Esophagus (tissue), 2 donors: ENCODE measurements around the gene RIPK1. TPM values are rescaled to one million over a fixed set of nuclear protein-coding genes. Genes with fewer than 3 reads are reported as not detected.

Experiments used
- H3K27ac ChIP-seq, 2 donors: one replicate each; pipeline ENCODE4 v1.5.1; 2013; ENCODE audit warnings: low read depth in 2 of 2, mild to moderate bottlenecking in 2 of 2, inconsistent platforms in 1 of 2, low read length in 1 of 2, moderate library complexity in 1 of 2
- H3K27me3 ChIP-seq, 2 donors: one replicate each; pipeline ENCODE4 v1.6.1; 2013; ENCODE audit warnings: low read length in 2 of 2, control low read depth in 1 of 2, mild to moderate bottlenecking in 1 of 2; ENCODE audit not compliant: insufficient read depth in 2 of 2, control insufficient read depth in 1 of 2
- H3K36me3 ChIP-seq, 2 donors: one replicate each; pipeline ENCODE4 v1.6.1; 2013; ENCODE audit warnings: low read length in 1 of 2; ENCODE audit not compliant: control insufficient read depth in 2 of 2, insufficient read depth in 2 of 2
- H3K4me1 ChIP-seq, 2 donors: one replicate each; pipeline ENCODE4 v1.6.1; 2013; ENCODE audit warnings: low read length in 1 of 2; ENCODE audit not compliant: control insufficient read depth in 2 of 2, insufficient read depth in 2 of 2
- H3K4me3 ChIP-seq, 2 donors: one replicate each; pipeline ENCODE4 v1.5.1; 2013; ENCODE audit warnings: low read length in 2 of 2, mild to moderate bottlenecking in 2 of 2, low read depth in 1 of 2, moderate library complexity in 1 of 2
- H3K9me3 ChIP-seq, 2 donors: one replicate each; pipeline ENCODE4 v1.6.1; 2013; ENCODE audit warnings: mild to moderate bottlenecking in 2 of 2, low read depth in 1 of 2, low read length in 1 of 2, moderate library complexity in 1 of 2; ENCODE audit not compliant: control insufficient read depth in 2 of 2, insufficient read depth in 1 of 2
- WGBS, 2 donors: extraction: QIAGEN DNeasy Blood & Tissue Kit; methylation state at CpG; one replicate each; pipeline ENCODE4 v1.1.7; 2013; 5-methylcytosine and 5-hydroxymethylcytosine counted together
- polyA plus RNA-seq, 2 donors: library from polyadenylated mRNA; stranded (reverse); fragments of 200-250 nt; gene quantifications; one replicate each; pipeline ENCODE4 v1.2.3, GENCODE V29; 2013
- donor health status: healthy with polysubstance abuse.
- donor health status: Bipolar disorder and iron deficiency.

The RIPK1 gene
- polyA plus RNA-seq, 2 donors, result 11.1 to 13.3 TPM

DNA sequence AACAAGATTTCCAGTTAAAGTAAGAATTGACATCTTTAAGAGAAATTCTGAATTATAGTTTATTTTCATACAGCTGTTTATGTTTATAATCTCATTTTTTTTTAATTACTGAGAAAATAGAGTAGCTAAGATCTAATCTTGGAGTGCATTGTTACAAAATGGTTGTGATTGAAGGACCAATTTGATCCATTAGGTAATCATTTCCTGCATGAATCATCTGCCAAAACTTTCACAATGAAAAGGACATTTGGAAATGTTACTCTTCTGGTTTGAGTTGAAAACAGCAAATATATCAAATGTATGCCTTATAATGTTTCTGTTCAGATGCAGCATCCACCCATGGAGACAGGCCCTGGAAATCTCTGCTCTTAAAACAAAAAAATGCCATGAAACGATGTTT lies 70.0 kb downstream of the RIPK1 start:
- no peak overlapping the region for H3K4me3 ChIP-seq
- WGBS, 2 donors, result 47 to 55% methylated on average over 1 of the region's 1 CpG
- no peak overlapping the region for H3K27ac ChIP-seq
- H3K36me3 ChIP-seq, result peaks cover 3 to 12% of the 10 kb centered on the region in 2 donors
- H3K9me3 ChIP-seq, result no peaks in the 10 kb centered on the region
- no peaks in the 10 kb centered on the region for H3K4me1 ChIP-seq
- H3K27me3 ChIP-seq, result no peaks in the 10 kb centered on the region

DNA sequence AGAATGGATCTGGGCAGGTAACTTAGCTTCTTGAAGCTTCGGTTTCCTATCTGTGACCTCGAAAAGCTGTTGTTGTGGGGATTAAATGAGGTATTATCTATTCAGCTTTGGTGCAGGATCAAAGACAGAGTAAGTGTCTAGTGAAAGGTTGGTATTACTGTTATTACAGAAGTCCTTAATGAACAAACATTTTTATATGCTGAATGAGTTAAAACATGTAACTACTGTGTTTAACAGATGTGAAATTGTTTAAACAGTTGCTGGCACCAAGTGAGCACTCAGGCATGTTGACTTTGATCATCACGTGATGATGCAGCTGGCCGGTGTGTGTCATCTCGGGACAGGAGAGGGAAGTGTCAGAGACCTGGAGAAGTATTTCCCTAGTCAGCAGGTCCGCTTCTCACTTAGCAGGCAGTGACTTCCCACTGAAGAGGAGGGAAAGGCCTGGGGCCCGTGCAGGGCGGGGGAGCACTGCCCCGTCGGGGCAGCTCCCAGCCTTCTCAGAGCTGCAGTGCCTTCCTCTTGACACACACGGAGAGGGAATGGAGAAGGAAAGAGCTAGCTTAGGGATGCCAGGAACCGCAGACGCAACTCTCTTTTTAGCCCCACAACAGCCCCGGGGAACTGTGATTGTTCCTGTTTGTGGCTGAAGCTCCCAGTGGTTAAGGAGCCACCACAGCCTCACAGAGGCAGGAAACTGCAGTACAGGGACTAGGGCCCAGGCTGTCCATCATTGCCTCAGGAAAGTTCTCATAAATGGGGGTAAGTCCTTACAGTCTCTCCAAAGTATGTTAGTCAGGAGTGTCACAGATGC lies 71.0 kb downstream of the RIPK1 start:
- peaks cover 2 to 17% of the 10 kb centered on the region in 2 donors for H3K36me3 ChIP-seq
- WGBS, 2 donors, result 37 to 42% methylated on average over 13 to 14 of the region's 14 CpGs
- no peaks in the 10 kb centered on the region for H3K9me3 ChIP-seq
- H3K4me3 ChIP-seq, result no peak overlapping the region
- no peaks in the 10 kb centered on the region for H3K27me3 ChIP-seq
- H3K4me1 ChIP-seq, result no peaks in the 10 kb centered on the region
- peak overlapping the region in 1 of 2 donors; percentile 52 for H3K27ac ChIP-seq

DNA sequence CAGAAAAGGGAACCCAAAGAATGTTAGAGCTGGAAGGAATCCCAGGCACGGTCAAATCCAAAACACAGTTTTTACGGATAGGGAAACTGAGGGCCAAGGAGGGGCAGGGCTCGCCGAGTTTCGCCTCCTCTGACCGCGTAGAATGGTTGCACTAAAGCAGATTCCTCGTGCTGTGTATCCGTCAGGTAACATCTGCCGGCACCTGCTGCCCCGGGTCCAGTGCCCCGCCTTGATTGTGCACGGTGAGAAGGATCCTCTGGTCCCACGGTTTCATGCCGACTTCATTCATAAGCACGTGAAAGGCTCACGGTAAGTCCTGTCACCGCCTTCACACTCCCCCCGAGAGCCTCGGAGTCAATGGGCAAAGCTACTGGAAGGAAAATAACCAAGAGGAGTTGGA lies 71.9 kb downstream of the RIPK1 start:
- Histone ChIP-seq H3K27me3 (no peaks in the 10 kb centered on the region), H3K9me3 (no peaks in the 10 kb centered on the region), H3K4me1 (no peaks in the 10 kb centered on the region), H3K36me3 (peaks cover 2 to 17% of the 10 kb centered on the region in 2 donors), H3K27ac (no peak overlapping the region), H3K4me3 (no peak overlapping the region)
- 90 to 95% methylated on average over 20 of the region's 20 CpGs for WGBS, 2 donors

DNA sequence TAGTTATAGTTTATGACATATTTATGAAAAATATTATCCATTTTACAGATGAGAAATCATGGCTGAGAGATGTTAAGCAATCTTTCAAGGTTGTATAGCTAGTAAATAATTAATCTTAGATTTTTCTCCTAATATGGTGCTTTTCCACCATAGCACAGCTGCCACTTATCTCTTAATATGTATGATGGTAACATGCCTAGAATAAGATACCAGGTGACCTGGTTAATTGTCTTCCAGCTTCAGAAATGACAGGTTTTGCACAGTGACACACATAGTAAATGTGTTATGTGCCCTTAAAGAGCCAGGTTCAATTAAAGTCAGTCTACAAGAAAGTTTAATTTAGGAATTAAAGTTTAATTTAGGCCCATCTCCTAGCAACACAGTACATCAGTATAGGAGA lies 74.2 kb downstream of the RIPK1 start:
- Histone ChIP-seq H3K36me3 (peaks cover 2 to 10% of the 10 kb centered on the region in 2 donors), H3K27ac (no peak overlapping the region), H3K9me3 (no peaks in the 10 kb centered on the region), H3K4me1 (no peaks in the 10 kb centered on the region), H3K4me3 (no peak overlapping the region), H3K27me3 (no peaks in the 10 kb centered on the region)

DNA sequence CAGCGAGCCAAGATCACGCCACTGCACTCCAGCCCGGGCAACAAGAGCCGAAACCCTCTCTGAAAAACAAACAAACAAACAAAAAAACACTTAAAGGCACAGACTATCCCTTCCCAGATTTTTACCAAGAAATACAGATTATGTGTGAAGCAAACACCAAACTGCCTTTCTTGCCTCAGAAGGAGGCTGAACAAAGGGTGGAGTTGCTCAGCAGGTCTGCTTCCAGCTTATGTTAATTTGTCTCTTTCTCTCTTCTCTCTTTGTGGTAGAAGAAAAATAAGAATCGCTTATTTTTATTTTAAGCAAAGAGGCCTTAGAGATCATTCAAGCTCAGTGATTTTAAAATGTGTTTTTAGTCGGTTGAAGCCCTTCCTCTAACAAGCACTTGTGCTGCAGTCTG lies 74.9 kb downstream of the RIPK1 start:
- no peak overlapping the region for H3K4me3 ChIP-seq
- 88 to 89% methylated on average over 6 of the region's 6 CpGs for WGBS, 2 donors
- no peaks in the 10 kb centered on the region for H3K27me3 ChIP-seq
- H3K36me3 ChIP-seq, result peaks cover 2 to 11% of the 10 kb centered on the region in 2 donors
- no peaks in the 10 kb centered on the region for H3K9me3 ChIP-seq
- H3K4me1 ChIP-seq, result no peaks in the 10 kb centered on the region
- no peak overlapping the region for H3K27ac ChIP-seq

DNA sequence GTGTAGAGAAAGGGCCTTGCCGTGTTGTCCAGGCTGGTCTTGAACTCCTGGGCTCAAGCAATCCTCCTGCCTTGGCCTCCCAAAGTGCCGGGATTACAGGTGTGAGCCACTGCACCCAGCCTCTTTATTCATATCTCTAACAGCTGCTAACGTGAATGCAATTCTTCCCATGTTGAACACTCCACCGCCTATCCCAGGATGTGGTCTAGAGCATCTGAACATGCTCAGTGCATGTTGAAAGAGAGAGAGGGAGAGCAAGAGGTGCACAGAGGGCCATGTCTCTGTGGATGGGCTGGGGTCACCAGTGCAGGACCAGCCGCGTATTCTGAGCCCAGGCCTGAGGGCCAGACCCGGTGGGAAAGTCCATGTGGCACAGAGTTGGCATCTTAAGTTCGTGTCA lies 76.3 kb downstream of the RIPK1 start:
- no peaks in the 10 kb centered on the region for H3K4me1 ChIP-seq
- no peak overlapping the region for H3K4me3 ChIP-seq
- peaks cover 5 to 14% of the 10 kb centered on the region in 2 donors for H3K36me3 ChIP-seq
- H3K27ac ChIP-seq, result no peak overlapping the region
- no peaks in the 10 kb centered on the region for H3K27me3 ChIP-seq
- H3K9me3 ChIP-seq, result no peaks in the 10 kb centered on the region
- 82 to 86% methylated on average over 8 of the region's 8 CpGs for WGBS, 2 donors

DNA sequence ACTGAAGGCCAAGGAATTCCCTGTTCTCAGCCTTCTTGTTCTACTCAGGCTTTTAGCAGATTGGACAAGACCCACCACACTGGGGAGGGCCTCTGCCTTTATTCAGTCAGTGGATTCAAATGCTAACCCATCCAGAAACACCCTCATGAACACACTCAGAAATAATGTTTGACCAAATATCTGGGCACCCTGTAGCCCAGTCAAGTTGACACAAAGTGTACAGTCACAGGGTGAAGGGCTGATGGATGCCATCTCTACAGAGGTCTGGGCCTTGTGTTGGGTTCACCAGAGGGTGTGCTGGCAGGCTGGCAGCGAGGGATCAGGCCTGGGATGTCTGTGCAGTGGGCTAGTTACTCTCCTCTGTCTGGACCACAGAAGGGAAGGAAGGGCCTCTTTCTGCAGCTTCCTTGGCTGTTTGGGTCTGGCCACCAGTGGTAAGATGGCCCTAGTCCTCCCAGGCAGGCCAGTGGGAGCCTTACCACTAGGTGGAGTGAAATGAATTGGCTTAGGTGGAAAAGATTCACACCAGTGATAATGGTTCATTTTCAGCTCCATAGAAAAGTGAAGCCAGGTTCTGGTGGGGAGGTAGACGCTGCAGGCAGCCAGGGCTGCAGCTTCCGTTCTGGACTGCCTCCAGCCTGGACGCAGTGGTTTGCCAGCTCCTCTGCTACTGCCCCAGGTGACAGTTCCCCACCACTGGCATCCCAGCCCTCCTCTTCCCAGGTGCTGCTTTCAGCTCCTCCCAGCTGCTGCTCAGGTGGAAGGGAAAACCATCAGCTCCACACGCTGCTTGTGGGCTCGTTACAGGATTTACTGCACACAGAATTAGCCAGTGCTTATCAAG lies 79.8 kb downstream of the RIPK1 start:
- Histone ChIP-seq H3K4me1 (no peaks in the 10 kb centered on the region), H3K27me3 (no peaks in the 10 kb centered on the region), H3K4me3 (no peak overlapping the region), H3K27ac (no peak overlapping the region), H3K9me3 (no peaks in the 10 kb centered on the region), H3K36me3 (peaks cover 5 to 10% of the 10 kb centered on the region in 2 donors)
- 85 to 89% methylated on average over 6 of the region's 6 CpGs for WGBS, 2 donors

DNA sequence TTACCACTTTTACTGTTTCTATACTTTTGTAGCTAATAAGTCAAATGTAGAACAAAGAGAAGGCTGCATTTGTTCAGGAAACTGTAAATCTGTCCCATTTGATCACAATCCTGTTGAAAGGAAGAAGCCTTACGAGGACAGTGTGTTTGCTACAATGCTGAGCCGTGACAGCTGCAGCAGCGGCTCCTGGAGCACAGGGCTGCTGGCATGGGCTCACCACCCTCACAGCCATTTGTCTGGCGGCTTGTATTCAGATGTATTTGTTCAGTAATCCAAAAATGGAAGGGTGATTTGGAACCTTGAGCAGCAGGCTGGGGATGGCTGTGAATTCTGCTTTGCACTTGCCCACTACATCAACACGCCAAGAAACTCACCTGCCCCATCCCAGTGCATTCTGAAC lies 83.4 kb downstream of the RIPK1 start:
- H3K4me3 ChIP-seq, result no peak overlapping the region
- peaks cover 3 to 5% of the 10 kb centered on the region in 2 donors for H3K36me3 ChIP-seq
- H3K27ac ChIP-seq, result no peak overlapping the region
- H3K27me3 ChIP-seq, result no peaks in the 10 kb centered on the region
- 68 to 69% methylated on average over 5 of the region's 5 CpGs for WGBS, 2 donors
- H3K4me1 ChIP-seq, result peaks cover 0 to 2% of the 10 kb centered on the region in 2 donors
- no peaks in the 10 kb centered on the region for H3K9me3 ChIP-seq

DNA sequence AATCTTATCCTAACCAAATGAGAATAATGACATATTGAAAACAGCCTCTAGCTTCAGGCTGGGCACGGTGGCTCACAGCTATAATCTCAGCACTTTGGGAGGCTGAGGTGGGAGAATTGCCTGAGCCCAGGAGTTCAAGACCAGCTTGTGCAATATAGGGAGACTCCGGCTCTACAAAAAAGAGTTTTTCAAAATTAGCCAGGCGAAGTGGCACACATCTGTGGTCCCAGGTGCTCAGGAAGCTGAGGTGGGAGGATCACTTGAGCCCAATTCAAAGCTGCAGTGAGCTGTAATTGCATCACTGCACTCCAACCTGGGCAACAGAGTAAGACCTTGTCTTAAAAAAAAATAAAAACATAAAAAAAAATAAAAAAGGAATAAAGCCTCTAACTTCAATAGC lies 84.4 kb downstream of the RIPK1 start:
- H3K4me3 ChIP-seq, result no peak overlapping the region
- H3K4me1 ChIP-seq, result peaks cover 0 to 2% of the 10 kb centered on the region in 2 donors
- H3K36me3 ChIP-seq, result peaks cover 3 to 5% of the 10 kb centered on the region in 2 donors
- H3K9me3 ChIP-seq, result no peaks in the 10 kb centered on the region
- no peaks in the 10 kb centered on the region for H3K27me3 ChIP-seq
- no peak overlapping the region for H3K27ac ChIP-seq
- WGBS, 2 donors, result 81 to 82% methylated on average over 3 of the region's 3 CpGs
